BLaER1 (cell line): ENCODE results near the gene ATAD3C.
"Not testable (repeated sequence)": the region's sequence is repeated elsewhere in the genome, so short reads cannot be mapped to it uniquely, and the experiment has no call there.

Experiments
- H3K27ac ChIP-seq: shearing (Covaris generic); formaldehyde crosslinking; 2 replicates; pipeline ENCODE4 v1.8.1; 2022
- H3K27me3 ChIP-seq: shearing (Covaris generic); formaldehyde crosslinking; 2 replicates; pipeline ENCODE4 v1.8.1; 2022
- H3K36me3 ChIP-seq: shearing (Covaris generic); formaldehyde crosslinking; 2 replicates; pipeline ENCODE4 v1.8.1; 2022
- H3K4me1 ChIP-seq: shearing (Covaris generic); formaldehyde crosslinking; 2 replicates; pipeline ENCODE4 v1.8.1; 2022
- H3K4me2 ChIP-seq: shearing (Covaris generic); formaldehyde crosslinking; 2 replicates; pipeline ENCODE4 v1.8.1; 2022
- H3K4me3 ChIP-seq: shearing (Covaris generic); formaldehyde crosslinking; 2 replicates; pipeline ENCODE4 v1.8.1; 2022
- H3K9ac ChIP-seq: shearing (Covaris generic); formaldehyde crosslinking; 2 replicates; pipeline ENCODE4 v1.8.1; 2022
- H3K9me3 ChIP-seq: shearing (Covaris generic); formaldehyde crosslinking; 2 replicates; pipeline ENCODE4 v1.8.1; 2022
- H4K20me1 ChIP-seq: shearing (Covaris generic); formaldehyde crosslinking; 2 replicates; pipeline ENCODE4 v1.8.1; 2022
- Cebpa-rat ChIP-seq: shearing (Covaris generic); IDR thresholded peaks from 2 replicates; pipeline ENCODE4 v1.8.1; 2022

The ATAD3C gene

DNA sequence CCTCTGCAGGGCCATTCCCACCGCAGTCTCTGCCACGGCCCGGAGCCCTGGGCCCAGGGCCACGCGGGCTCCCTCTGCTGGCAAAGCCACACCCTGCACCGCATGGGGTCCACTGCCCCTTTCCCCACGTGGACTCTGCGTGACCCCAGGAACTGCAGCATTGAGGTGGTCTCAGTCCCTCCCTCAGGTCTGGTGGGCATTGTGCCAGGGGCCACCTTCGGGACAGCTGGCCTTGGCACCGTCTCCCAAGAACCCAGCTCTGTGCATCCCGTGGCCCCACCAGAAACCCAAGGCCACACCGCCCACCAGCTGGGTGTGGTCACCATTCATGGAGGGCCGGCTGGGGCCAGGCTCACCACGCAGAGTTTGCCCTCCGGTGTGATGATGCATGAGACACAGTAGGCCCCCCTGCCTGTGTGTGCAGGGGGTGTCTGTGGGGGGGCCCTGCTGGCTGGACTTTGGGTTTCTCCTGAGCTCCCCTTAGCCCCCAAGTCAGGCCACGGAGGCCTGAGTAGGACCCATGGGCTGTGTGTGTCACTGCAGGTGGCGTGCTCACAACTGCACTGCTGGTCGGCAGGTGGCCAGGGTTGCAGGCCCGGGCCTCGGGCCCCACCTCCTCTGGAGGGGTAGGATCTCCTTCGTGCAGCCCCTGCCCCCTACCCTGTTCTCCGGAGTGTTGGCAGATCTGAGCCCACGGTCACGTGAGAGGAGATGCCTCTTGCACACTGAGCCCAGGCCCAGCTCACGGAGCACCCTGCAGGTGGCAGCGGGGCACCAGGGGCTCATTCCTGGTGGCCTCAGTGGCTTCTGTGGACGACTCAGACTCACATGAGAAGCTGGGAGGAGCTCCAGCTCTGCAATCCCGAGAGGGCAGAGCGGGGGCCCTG is 8.2 kb upstream of the ATAD3C start:
- TF ChIP-seq Cebpa-rat: no peak

DNA sequence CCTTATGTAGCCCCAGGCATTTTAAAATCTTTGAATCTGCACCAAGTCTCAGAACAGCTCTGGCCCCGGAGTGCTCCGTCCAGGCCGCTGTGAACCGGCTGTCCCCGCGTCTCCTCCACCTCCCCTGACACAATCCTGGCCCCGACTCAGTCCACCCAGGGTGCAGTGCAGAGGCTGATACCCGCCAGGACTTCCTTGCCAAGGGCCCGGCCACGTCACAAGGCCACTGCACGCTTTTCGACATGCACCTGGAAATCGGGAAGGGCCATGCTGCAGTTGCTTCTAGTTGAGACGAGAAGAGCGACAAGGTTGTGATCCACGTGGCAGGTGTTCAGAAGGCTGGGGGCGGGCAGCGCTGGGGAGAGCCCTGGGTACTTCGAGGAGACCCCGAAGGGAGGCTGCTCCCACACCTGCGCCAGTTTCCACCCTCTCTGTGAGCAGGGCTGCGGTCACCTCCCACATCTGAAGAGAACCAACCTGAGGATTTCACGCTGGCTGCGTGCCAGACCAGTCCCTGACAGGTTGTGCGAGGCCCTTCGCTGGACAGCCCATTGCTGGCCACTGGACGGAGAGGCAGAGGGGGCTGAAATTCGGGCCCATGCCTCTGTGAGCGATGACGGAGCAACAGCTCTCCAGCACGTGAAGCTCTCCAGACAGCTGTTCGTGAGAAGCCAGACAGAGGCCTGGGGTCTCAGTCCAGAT is 7.3 kb upstream of the ATAD3C start:
- peaks cover 53% of the 10 kb centered on the region for H3K4me1 ChIP-seq
- peak overlapping the region; percentile 100 for H3K4me2 ChIP-seq
- peaks cover 12% of the 10 kb centered on the region; the same call in 1 of the 2 replicates for H3K36me3 ChIP-seq
- no peak for TF ChIP-seq Cebpa-rat
- H3K4me3 ChIP-seq: no peak overlapping the region
- H3K27ac ChIP-seq: peak overlapping the region; percentile 39; the same call in 1 of the 2 replicates
- peak overlapping the region; percentile 36; the same call in 1 of the 2 replicates for H3K9ac ChIP-seq
- H3K9me3 ChIP-seq: no peaks in the 10 kb centered on the region
- H3K27me3 ChIP-seq: no peaks in the 10 kb centered on the region
- peaks cover 39% of the 10 kb centered on the region for H4K20me1 ChIP-seq

More for the DNA sequence above, 8.2 kb upstream of the ATAD3C start:
- Histone ChIP-seq H3K27me3 (no peaks in the 10 kb centered on the region), H3K27ac (peak overlapping the region; percentile 39), H3K4me1 (peaks cover 63% of the 10 kb centered on the region), H3K36me3 (peaks cover 12% of the 10 kb centered on the region; the same call in 1 of the 2 replicates), H4K20me1 (peaks cover 49% of the 10 kb centered on the region), H3K4me3 (no peak overlapping the region), H3K4me2 (peak overlapping the region; percentile 100), H3K9me3 (no peaks in the 10 kb centered on the region), H3K9ac (peak overlapping the region; percentile 36; the same call in 1 of the 2 replicates)

DNA sequence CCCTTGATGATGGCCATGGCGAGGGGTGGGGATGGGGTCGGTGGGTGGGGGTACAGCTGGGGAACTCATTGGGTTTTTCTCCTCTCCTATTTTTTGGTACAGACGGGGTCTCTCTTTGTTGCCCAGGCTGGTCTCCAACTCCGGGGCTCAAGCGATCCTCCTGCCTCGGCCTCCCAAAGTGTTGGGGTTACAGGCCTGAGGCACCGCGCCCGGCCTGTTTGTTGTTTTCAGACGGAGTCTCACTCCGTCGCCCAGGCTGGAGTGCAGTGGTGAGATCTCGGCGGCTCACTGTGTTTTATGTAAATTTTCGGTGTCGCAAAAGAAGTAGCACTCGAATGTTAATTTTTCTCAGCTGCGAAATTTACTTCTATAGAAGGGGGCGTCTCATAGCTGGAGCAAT is 2.9 kb upstream of the ATAD3C start:
- not testable (repeated sequence) for H3K4me1 ChIP-seq, H3K9me3 ChIP-seq

DNA sequence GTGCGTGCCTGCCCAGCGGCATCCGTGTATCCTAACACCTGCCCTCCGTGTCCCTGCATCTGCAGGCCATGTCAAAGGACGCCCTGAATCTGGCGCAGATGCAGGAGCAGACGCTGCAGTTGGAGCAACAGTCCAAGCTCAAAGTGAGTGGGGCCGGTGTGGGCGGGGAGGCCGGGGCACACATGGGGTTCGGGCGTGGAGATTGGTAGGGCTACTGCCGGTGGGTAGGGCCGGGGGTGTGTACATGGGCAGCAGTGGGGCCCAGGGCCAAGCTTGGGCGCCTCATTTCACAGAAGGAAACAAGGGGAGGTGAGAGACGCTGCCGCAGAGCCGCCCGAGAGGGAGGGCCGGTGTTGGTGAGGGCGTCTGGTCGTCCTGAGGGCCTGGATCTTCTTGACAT is 1.1 kb downstream of the ATAD3C start:
- H3K27ac ChIP-seq, H4K20me1 ChIP-seq, H3K9me3 ChIP-seq, H3K4me3 ChIP-seq, H3K4me1 ChIP-seq, H3K9ac ChIP-seq, H3K4me2 ChIP-seq, H3K36me3 ChIP-seq: not testable (repeated sequence)
- peaks cover 11% of the 10 kb centered on the region; the same call in 1 of the 2 replicates for H3K27me3 ChIP-seq

More for the DNA sequence above, 2.9 kb upstream of the ATAD3C start:
- H3K4me3 ChIP-seq, H3K27ac ChIP-seq, H3K4me2 ChIP-seq, H4K20me1 ChIP-seq, H3K36me3 ChIP-seq, H3K9ac ChIP-seq: not testable (repeated sequence)
- H3K27me3 ChIP-seq: peaks cover 11% of the 10 kb centered on the region; the same call in 1 of the 2 replicates

DNA sequence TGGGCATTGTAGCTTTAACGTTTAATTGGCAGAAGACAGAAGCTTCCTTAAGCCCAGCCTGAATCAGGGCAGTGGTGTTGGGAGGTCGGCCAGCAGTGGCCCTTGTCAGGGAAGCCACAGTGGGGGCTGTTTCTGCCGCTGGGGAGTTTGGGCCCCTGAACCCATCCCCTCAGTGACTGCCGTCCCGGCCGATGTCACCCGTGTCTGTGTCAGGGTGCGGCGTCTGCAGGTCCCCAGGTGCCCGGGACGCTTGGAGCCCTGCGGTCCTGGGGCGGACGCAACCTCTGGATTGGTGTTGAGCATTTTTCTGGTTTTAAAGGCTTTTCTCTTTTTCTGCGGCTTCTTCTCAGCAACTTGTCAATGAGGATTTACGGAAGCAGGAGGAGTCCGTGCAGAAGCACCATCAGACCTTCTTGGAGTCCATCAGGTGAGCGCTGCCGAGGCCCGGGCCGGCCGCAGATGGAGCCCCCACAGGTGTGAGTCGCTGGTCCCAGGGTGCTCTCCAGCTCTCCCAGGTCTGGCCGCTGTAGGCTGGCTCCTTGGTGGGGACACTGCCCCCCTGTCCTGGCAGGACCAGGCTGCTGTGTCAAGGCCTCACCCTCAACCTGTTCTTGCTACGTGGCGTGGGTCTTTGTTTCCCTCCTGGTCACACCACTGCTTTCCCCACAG is 2.3 kb downstream of the ATAD3C start:
- H3K9ac ChIP-seq: no peak overlapping the region
- H3K9me3 ChIP-seq: no peaks in the 10 kb centered on the region
- peaks cover 11% of the 10 kb centered on the region; the same call in 1 of the 2 replicates for H3K27me3 ChIP-seq
- no peaks in the 10 kb centered on the region for H3K4me1 ChIP-seq
- no peak overlapping the region for H3K27ac ChIP-seq
- no peak for TF ChIP-seq Cebpa-rat
- no peak overlapping the region for H3K4me3 ChIP-seq
- H4K20me1 ChIP-seq: no peaks in the 10 kb centered on the region
- no peak overlapping the region for H3K4me2 ChIP-seq
- H3K36me3 ChIP-seq: no peaks in the 10 kb centered on the region

DNA sequence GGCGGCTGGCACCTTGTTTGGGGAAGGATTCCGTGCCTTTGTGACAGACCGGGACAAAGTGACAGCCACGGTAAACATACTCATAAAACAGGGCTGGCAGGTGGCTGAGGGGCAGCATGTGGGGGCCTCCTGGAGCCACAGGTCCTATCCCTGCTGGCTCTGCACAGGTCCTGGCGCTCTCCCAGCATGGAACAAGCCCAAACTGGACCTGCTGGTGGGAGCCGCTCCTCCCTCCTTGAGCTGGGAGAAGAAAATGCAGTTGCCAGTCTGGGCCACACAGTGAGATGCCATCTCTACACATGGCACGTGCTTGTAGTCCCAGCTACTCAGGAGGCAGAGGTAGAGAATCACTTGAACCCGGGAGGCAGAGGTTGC is 2.9 kb downstream of the ATAD3C start:
- not testable (repeated sequence) for H3K4me3 ChIP-seq, H3K9ac ChIP-seq, H3K4me1 ChIP-seq, H3K4me2 ChIP-seq, H3K9me3 ChIP-seq, H3K36me3 ChIP-seq, H3K27ac ChIP-seq, H4K20me1 ChIP-seq
- peaks cover 11% of the 10 kb centered on the region; the same call in 1 of the 2 replicates for H3K27me3 ChIP-seq

DNA sequence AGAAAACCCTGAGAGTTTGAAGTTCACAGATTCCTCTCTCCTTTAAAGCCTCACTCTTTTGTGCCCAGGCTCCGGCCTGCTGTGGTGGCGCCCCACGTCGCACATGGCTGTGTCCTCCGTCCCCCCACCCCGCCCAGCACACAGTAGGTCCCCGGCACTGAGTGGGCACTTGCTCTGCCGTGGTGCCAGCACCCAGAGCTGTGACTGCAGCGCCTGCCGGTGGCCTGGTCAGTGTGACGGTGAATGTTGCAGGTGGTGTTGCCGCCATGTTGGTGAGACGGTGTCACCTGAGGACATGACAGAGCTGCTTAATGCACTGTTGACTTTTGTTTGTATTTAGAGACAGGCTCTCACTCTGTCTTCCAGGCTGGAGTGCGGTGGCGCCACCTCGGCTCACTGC is 3.4 kb downstream of the ATAD3C start:
- Histone ChIP-seq H3K27me3 (peaks cover 11% of the 10 kb centered on the region; the same call in 1 of the 2 replicates), H3K4me1 (peaks cover 2% of the 10 kb centered on the region; the same call in 1 of the 2 replicates), H3K9me3 (no peaks in the 10 kb centered on the region), H3K4me3 (no peak overlapping the region), H3K4me2 (no peak overlapping the region), H3K36me3 (no peaks in the 10 kb centered on the region), H4K20me1 (no peaks in the 10 kb centered on the region), H3K27ac (no peak overlapping the region), H3K9ac (no peak overlapping the region)
- no peak for TF ChIP-seq Cebpa-rat

DNA sequence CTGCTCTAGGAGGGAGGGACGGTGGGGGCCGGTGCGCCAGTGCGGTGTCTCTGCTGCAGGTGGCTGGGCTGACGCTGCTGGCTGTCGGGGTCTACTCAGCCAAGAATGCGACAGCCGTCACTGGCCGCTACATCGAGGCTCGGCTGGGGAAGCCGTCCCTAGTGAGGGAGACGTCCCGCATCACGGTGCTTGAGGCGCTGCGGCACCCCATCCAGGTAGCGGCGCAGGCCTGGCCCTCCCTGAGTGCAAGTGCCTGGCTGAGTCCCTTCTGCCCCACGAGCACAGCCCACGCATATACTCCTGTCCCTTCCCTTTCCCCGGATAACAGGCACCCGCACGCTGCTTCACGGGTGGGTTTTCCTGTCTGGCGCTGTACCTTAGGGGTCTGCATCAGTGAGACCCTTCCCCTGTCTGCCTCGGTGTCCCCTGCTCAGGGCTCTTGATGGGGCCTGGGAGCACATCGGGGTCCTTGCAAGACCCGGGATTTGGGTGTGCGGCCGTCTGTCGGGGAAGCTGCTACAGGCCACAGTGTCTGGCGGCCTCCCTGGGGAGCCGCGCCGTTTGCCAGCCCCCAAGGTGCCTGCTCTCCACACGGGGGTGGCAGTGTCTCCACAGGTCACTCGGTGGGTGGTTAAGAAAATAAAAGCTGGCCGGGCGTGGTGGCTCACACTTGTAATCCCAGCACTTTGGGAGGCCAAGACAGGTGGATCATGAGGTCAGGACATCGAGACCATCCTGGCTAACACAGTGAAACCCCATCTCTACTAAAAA is 5.0 kb downstream of the ATAD3C start:
- H3K27me3 ChIP-seq, H4K20me1 ChIP-seq, H3K9me3 ChIP-seq, H3K27ac ChIP-seq, H3K4me3 ChIP-seq, H3K9ac ChIP-seq, H3K36me3 ChIP-seq: not testable (repeated sequence)
- Histone ChIP-seq H3K4me2 (0 out of 2 replicates have a peak overlapping the region, but pooled peaks have one; percentile 5), H3K4me1 (peaks cover 17% of the 10 kb centered on the region)

DNA sequence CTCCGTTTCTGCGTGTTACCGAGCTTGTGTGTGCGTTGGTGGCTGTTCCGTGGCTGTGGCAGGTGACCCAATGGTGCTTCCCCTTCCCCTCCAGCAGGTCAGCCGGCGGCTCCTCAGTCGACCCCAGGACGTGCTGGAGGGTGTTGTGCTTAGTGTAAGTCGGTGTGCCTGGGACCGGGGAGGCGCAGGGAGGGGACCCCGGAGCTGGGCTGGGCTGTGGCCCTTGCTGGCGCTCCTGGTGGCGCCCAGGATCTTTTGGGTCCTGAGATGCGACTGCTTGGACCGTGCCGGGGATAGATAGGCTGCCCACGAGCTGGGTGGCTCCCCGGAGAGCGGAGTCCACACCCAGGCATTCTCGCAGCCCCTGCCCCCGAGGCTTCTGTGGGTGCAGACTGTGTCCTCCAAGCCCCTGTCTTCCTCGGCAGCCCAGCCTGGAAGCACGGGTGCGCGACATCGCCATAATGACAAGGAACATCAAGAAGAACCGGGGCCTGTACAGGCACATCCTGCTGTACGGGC is 5.9 kb downstream of the ATAD3C start:
- Histone ChIP-seq H3K4me3 (no peak overlapping the region), H3K4me2 (no peak overlapping the region)
- no peak for TF ChIP-seq Cebpa-rat

DNA sequence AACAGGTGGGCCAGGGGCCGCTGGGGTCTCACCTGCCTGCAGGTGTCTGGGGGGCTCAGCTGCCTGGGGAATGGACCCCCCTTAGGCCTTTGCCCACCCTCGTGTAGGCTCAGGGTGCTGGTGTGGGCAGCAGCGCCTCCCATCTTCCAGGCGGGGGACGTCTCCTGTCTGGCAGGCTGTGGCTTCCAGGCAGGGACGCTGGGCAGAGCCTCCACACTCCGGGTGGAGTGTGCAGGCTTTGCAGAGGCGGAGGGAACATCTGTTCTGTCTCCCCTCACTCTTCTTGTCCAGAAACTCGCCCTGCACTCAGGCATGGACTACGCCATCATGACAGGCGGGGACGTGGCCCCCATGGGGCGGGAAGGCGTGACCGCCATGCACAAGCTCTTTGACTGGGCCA is 6.4 kb downstream of the ATAD3C start:
- H3K27me3 ChIP-seq, H3K27ac ChIP-seq, H3K4me3 ChIP-seq, H3K36me3 ChIP-seq, H4K20me1 ChIP-seq, H3K9me3 ChIP-seq, H3K4me2 ChIP-seq, H3K9ac ChIP-seq: not testable (repeated sequence)
- peaks cover 32% of the 10 kb centered on the region for H3K4me1 ChIP-seq

More for the DNA sequence above, 5.9 kb downstream of the ATAD3C start:
- no peaks in the 10 kb centered on the region for H3K27me3 ChIP-seq
- no peak overlapping the region for H3K27ac ChIP-seq
- no peak overlapping the region for H3K9ac ChIP-seq
- H3K36me3 ChIP-seq: no peaks in the 10 kb centered on the region
- no peaks in the 10 kb centered on the region for H4K20me1 ChIP-seq
- H3K4me1 ChIP-seq: peaks cover 27% of the 10 kb centered on the region
- H3K9me3 ChIP-seq: no peaks in the 10 kb centered on the region

DNA sequence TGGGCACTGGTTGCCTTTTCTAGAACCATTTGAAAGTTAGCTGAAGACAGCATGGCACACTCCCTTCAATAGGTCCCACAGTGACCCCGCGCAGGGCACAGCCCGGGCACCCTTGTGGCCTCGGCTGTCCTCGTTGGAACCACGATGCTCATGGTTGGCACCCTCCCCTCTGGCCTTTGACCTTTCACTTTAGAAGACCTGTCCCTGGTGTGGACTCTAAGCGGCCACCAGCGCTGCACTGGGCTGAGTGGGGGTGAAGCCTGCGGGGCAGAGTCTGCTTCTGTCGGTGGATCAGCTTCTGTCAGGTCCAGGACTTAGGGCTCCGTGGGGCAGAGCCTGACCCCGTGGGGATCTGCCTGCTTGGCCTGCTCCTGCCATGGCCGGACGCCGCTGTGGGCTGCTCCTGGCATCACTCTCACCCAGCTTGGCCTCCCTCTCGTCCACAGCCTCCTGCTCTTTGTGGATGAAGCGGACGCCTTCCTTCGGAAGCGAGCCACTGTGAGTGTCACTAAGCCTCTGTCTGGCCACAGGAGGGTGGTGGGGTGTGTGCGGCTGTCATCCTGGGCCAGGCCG is 7.3 kb downstream of the ATAD3C start:
- not testable (repeated sequence) for H4K20me1 ChIP-seq, H3K4me3 ChIP-seq, H3K4me2 ChIP-seq, H3K9me3 ChIP-seq, H3K27ac ChIP-seq, H3K27me3 ChIP-seq, H3K9ac ChIP-seq, H3K36me3 ChIP-seq
- H3K4me1 ChIP-seq: peaks cover 40% of the 10 kb centered on the region

DNA sequence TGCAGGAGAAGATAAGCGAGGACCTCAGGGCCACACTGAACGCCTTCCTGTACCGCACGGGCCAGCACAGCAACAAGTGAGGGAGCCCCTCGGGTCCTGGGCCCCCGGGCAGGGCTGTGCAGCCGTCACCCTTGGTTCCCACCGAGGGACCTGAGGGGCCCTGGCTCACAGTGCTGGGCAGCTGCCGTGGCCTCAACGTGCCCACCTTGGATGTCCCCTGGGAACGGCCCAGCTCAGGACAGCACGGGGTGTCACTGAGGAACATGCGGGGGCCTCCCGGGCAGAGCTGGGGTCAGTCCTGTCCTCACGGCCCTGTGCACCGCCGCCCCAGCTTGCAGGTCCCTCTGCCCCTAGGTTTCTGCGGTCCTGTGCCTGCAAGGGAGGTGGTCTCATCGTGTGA is 9.7 kb downstream of the ATAD3C start:
- H3K4me3 ChIP-seq, H3K27me3 ChIP-seq, H3K9ac ChIP-seq, H3K27ac ChIP-seq, H3K36me3 ChIP-seq, H4K20me1 ChIP-seq, H3K9me3 ChIP-seq: not testable (repeated sequence)
- H3K4me2 ChIP-seq: peak overlapping the region; percentile 25; the same call in 1 of the 2 replicates
- peaks cover 64% of the 10 kb centered on the region for H3K4me1 ChIP-seq
